GM23248 (cell line): Measurements from ENCODE around the gene TTYH1. TPM values are rescaled to one million over a fixed set of nuclear protein-coding genes. Genes with fewer than 3 reads are reported as not detected.

Source experiments
- DNase-seq: peaks from one replicate; pipeline ENCODE4 v3.0.0-alpha.2; 2015
- H2AFZ ChIP-seq: fragments of 200-600 bp; sonication (generic); 2 replicates; pipeline ENCODE4 v1.6.1; 2016; ENCODE audit warnings: antibody characterized with exemption
- H3F3A ChIP-seq: fragments of 200-600 bp; sonication (generic); 2 replicates; pipeline ENCODE4 v1.6.1; 2016; ENCODE audit warnings: mild to moderate bottlenecking, antibody characterized with exemption, mixed run types; ENCODE audit not compliant: insufficient read depth
- H3K27ac ChIP-seq: fragments of 200-600 bp; sonication (generic); 2 replicates; pipeline ENCODE4 v1.5.1; 2016; ENCODE audit warnings: mild to moderate bottlenecking
- H3K27me3 ChIP-seq: fragments of 200-600 bp; sonication (generic); replicated peaks from 2 replicates; pipeline ENCODE4 v1.6.1; 2016; ENCODE audit warnings: mild to moderate bottlenecking; ENCODE audit not compliant: insufficient read depth
- H3K36me3 ChIP-seq: fragments of 200-600 bp; sonication (generic); 2 replicates; pipeline ENCODE4 v1.6.1; 2016; ENCODE audit warnings: low read depth, mild to moderate bottlenecking
- H3K4me1 ChIP-seq: fragments of 200-600 bp; sonication (generic); 2 replicates; pipeline ENCODE4 v1.6.1; 2016; ENCODE audit warnings: mild to moderate bottlenecking; ENCODE audit not compliant: insufficient read depth
- H3K4me2 ChIP-seq: fragments of 200-600 bp; sonication (generic); one replicate; pipeline ENCODE4 v1.6.1; 2016; ENCODE audit warnings: mild to moderate bottlenecking; ENCODE audit not compliant: unreplicated experiment
- H3K4me3 ChIP-seq: fragments of 200-600 bp; sonication (generic); 2 replicates; pipeline ENCODE4 v1.5.1; 2016; ENCODE audit warnings: mild to moderate bottlenecking
- H3K79me2 ChIP-seq: fragments of 200-600 bp; sonication (generic); 2 replicates; pipeline ENCODE4 v1.6.1; 2016; ENCODE audit warnings: mild to moderate bottlenecking; ENCODE audit not compliant: insufficient read depth
- H3K9ac ChIP-seq: fragments of 200-600 bp; sonication (generic); 2 replicates; pipeline ENCODE4 v1.6.1; 2016; ENCODE audit warnings: mild to moderate bottlenecking
- H3K9me2 ChIP-seq: fragments of 200-600 bp; sonication (generic); 2 replicates; pipeline ENCODE4 v1.6.1; 2016; ENCODE audit warnings: mixed run types, mild to moderate bottlenecking, moderate library complexity; ENCODE audit not compliant: insufficient read depth
- H3K9me3 ChIP-seq: fragments of 200-600 bp; sonication (generic); one replicate; pipeline ENCODE4 v1.6.1; 2017; ENCODE audit warnings: low read depth
- H4K20me1 ChIP-seq: fragments of 200-600 bp; sonication (generic); 2 replicates; pipeline ENCODE4 v1.6.0; 2016; ENCODE audit not compliant: insufficient read depth
- EZH2 ChIP-seq: fragments of 200-600 bp; sonication (generic); IDR thresholded peaks from 2 replicates; pipeline ENCODE4 v1.6.1; 2018; ENCODE audit warnings: antibody characterized with exemption, mild to moderate bottlenecking; ENCODE audit not compliant: insufficient read depth, poor library complexity, severe bottlenecking
- EZH2phosphoT487 ChIP-seq: fragments of 200-600 bp; sonication (generic); IDR thresholded peaks from 2 replicates; pipeline ENCODE4 v1.6.1; 2018; ENCODE audit warnings: antibody characterized with exemption, moderate library complexity, mild to moderate bottlenecking, low read depth; ENCODE audit not compliant: insufficient read depth
- WGBS, 2 experiments: methylation state at CpG; one replicate each; pipeline ENCODE4 v1.1.6; 2015 to 2017; ENCODE audit warnings: low lambda C conversion rate in 2 of 2, low coverage in 1 of 2; ENCODE audit errors: missing lambda C conversion rate in 2 of 2; 5-methylcytosine and 5-hydroxymethylcytosine counted together
- in situ Hi-C: fragments of 300-500 bp; cut with MboI; formaldehyde crosslinking; loops from 2 replicates; pipeline ENCODE4 v1.15.0; 2020
- polyA plus RNA-seq: library from polyadenylated mRNA; unstranded; fragments of >200 nt; fragmentation: Nextera tagmentation; extraction: Ambion mirVana; gene quantifications from 2 replicates; pipeline ENCODE4 v1.2.1, GENCODE V29; 2016
- total RNA-seq: library from RNA; depleted of rRNA; stranded (reverse); fragments of >200 nt; shearing (Covaris generic); gene quantifications from 2 replicates; pipeline ENCODE4 v1.2.3, GENCODE V29; 2014

Gene TTYH1
- total and polyA plus RNA-seq, 2 experiments from 2014 or later = 0.05 TPM; not detected in 1

DNA sequence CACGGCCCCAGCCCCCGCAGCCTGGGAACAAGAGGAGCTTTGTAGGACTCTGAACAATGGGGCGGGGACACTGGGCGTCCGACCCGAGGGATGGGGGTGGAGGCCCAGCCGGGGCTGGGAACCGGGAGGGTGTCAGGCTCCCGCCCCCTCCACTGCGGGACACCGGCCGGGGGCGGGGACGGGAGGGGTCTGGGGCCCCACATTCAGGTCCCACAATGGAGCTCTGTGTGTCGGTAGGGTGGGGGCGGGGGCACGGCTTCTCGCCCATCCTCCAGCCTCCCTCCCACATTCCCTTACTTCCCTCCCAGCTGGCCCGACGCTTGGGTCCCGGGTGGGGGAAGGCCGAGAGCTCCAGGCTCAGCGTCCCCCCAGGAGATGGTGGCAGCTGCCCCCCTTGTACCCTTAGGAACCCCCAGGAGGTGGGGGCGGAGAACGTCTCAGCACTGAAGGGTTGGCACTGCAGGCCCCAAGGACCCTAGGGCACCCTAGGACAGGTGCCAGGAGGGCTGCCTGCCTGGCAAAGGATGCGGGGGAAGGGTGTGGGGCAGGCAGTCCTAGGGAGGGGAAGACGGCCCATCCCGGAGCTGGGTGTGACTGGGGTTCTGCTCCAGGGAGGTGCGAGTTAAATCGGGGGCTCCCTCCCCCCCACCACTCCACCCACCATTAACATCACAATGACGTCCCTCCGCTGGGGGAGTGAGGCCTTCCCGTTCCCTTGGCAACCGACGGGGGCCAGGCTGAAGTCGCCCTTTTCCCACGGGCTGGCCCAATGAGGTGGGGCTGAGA, 5.3 kb downstream of the TTYH1 start:
- Histone ChIP-seq H3K9ac (no peak overlapping the region), H3K9me2 (no peaks in the 10 kb centered on the region), H3K4me3 (no peak overlapping the region), H3K27ac (no peak overlapping the region), H3K9me3 (no peaks in the 10 kb centered on the region), H3K4me2 (no peak overlapping the region), H2AFZ (no peak overlapping the region), H3K36me3 (no peaks in the 10 kb centered on the region), H3F3A (no peaks in the 10 kb centered on the region), H4K20me1 (no peaks in the 10 kb centered on the region), H3K27me3 (peaks cover 32% of the 10 kb centered on the region), H3K79me2 (no peaks in the 10 kb centered on the region), H3K4me1 (no peaks in the 10 kb centered on the region)
- TF ChIP-seq EZH2 = no peak
- TF ChIP-seq EZH2phosphoT487 = no peak
- 1 to 2% methylated on average over 19 to 37 of the region's 37 CpGs for WGBS, 2 experiments
- in situ Hi-C loops = no loop called here
- no peak for DNase-seq

DNA sequence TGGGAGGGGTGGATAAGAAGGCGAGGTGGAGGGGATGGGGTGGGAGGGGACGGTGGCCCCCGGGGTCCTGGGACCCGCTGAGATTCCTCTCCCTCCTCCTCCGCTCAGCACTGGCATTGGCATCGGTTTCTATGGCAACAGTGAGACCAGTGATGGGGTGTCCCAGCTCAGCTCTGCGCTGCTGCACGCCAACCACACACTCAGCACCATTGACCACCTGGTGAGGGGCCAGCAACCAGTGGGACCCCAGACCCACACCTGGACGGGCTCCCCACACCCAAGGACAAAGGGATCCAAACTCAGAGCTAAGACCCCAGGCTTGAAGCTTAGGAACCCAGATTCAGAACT, 5.9 kb downstream of the TTYH1 start:
- Histone ChIP-seq H2AFZ (no peak overlapping the region), H3K4me3 (no peak overlapping the region), H3K27me3 (peaks cover 26% of the 10 kb centered on the region), H3F3A (no peaks in the 10 kb centered on the region), H3K4me1 (no peaks in the 10 kb centered on the region), H3K27ac (no peak overlapping the region), H3K9me2 (no peaks in the 10 kb centered on the region), H3K36me3 (no peaks in the 10 kb centered on the region), H3K9me3 (no peaks in the 10 kb centered on the region), H3K4me2 (no peak overlapping the region), H4K20me1 (no peaks in the 10 kb centered on the region), H3K9ac (no peak overlapping the region), H3K79me2 (no peaks in the 10 kb centered on the region)
- DNase-seq = no peak
- in situ Hi-C loops = no loop called here
- TF ChIP-seq EZH2 (no peak), EZH2phosphoT487 (no peak)
- WGBS, 2 experiments = 4 to 15% methylated on average over 2 to 9 of the region's 9 CpGs

- no peaks in the 10 kb centered on the region for H3K36me3 ChIP-seq
- 34 to 38% methylated on average over 7 of the region's 7 CpGs for WGBS, 2 experiments
- in situ Hi-C loops = no loop called here
- no peaks in the 10 kb centered on the region for H3K9me2 ChIP-seq
- H3K79me2 ChIP-seq = no peaks in the 10 kb centered on the region
- no peak overlapping the region for H3K4me2 ChIP-seq
- H3K9me3 ChIP-seq = no peaks in the 10 kb centered on the region
- peaks cover 23% of the 10 kb centered on the region for H3K27me3 ChIP-seq
- DNase-seq = no peak
- H3K4me3 ChIP-seq = no peak overlapping the region
- no peak overlapping the region for H3K27ac ChIP-seq
- no peak for TF ChIP-seq EZH2phosphoT487
- no peak for TF ChIP-seq EZH2
- H3F3A ChIP-seq = no peaks in the 10 kb centered on the region
- H4K20me1 ChIP-seq = no peaks in the 10 kb centered on the region
- H2AFZ ChIP-seq = no peak overlapping the region
- no peak overlapping the region for H3K9ac ChIP-seq
- no peaks in the 10 kb centered on the region for H3K4me1 ChIP-seq
Observed at GRCh38 chr19:54421521-54421920, 6.3 kb downstream of the TTYH1 start.

DNA sequence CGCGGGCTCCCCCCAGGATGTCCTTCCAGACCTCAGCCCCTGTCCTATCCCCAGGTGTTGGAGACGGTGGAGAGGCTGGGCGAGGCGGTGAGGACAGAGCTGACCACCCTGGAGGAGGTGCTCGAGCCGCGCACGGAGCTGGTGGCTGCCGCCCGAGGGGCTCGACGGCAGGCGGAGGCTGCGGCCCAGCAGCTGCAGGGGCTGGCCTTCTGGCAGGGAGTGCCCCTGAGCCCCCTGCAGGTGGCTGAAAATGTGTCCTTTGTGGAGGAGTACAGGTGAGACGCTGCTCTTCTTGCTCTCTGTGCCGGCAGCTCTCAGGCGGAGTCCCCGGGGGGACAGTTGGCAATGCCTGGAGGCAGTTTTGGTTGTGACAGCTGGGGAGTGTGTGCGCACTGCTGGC, 6.9 kb downstream of the TTYH1 start:
- Histone ChIP-seq H3K36me3 (no peaks in the 10 kb centered on the region), H3K9me3 (no peaks in the 10 kb centered on the region), H4K20me1 (no peaks in the 10 kb centered on the region), H2AFZ (no peak overlapping the region), H3K9me2 (no peaks in the 10 kb centered on the region), H3K79me2 (no peaks in the 10 kb centered on the region), H3K4me2 (no peak overlapping the region), H3K4me3 (no peak overlapping the region), H3K9ac (no peak overlapping the region), H3F3A (no peaks in the 10 kb centered on the region), H3K4me1 (no peaks in the 10 kb centered on the region), H3K27me3 (peaks cover 23% of the 10 kb centered on the region), H3K27ac (no peak overlapping the region)
- no peak for TF ChIP-seq EZH2phosphoT487
- 34 to 42% methylated on average over 20 of the region's 20 CpGs for WGBS, 2 experiments
- in situ Hi-C loops = no loop called here
- no peak for DNase-seq

DNA sequence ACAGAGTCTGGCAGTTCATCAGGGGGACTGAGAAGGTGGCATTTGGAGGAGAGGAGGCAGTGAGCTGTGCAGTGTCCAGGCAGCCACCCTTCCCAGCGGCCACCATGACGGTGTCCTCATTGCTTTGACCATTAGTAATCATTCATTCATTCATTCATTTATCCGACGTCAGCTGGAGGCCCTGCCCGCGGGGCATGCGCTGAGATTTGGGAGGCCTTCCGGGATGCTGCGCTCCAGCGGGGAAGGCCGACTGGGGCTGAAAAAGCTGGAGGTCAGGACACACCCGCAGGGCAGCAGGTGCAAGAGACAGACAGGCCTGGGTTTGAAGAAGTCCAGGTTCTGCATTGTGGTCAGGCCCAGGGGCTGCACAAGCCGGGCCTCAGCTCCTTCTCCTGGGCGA, 8.9 kb downstream of the TTYH1 start:
- 60 to 61% methylated on average over 14 of the region's 14 CpGs for WGBS, 2 experiments
- Histone ChIP-seq H3F3A (no peaks in the 10 kb centered on the region), H3K9me3 (no peaks in the 10 kb centered on the region), H3K79me2 (no peaks in the 10 kb centered on the region), H3K4me2 (no peak overlapping the region), H3K27ac (no peak overlapping the region), H3K4me1 (no peaks in the 10 kb centered on the region), H2AFZ (no peak overlapping the region), H3K4me3 (no peak overlapping the region), H4K20me1 (no peaks in the 10 kb centered on the region), H3K27me3 (peaks cover 18% of the 10 kb centered on the region), H3K9ac (no peak overlapping the region), H3K9me2 (no peaks in the 10 kb centered on the region), H3K36me3 (no peaks in the 10 kb centered on the region)
- TF ChIP-seq EZH2 (no peak), EZH2phosphoT487 (no peak)
- DNase-seq = no peak
- in situ Hi-C loops = no loop called here
